ENCODE measurements around the gene PDZK1. TPM values are rescaled to one million over a fixed set of nuclear protein-coding genes. Genes with fewer than 3 reads are reported as not detected.
A peak's percentile ranks its signal among the peaks of the same experiment; 100 is the strongest.
"Not testable (repeated sequence)": the region's sequence is repeated elsewhere in the genome, so short reads cannot be mapped to it uniquely, and the experiment has no call there.

PDZK1 gene
- polyA plus RNA-seq (ENCODE audit: insufficient read length in 3 of 3), result 100 to 1,000 TPM; 175 to 234 (median 186) TPM
- long read RNA-seq, donor 1, transcript PDZK1-202 (9 exons, 2,230 nt), result major isoform, 19 of 51 reads
- long read RNA-seq, donor 1, partial matches to known transcripts, result 31 of 51 reads
- long read RNA-seq, donor 1, other reads (novel, unspliced or antisense), result 0 of 51 reads
- long read RNA-seq, donor 2, transcript PDZK1-202 (9 exons, 2,230 nt), result major isoform, 20 of 47 reads
- long read RNA-seq, donor 2, partial matches to known transcripts, result 25 of 47 reads
- long read RNA-seq, donor 2, other reads (novel, unspliced or antisense), result 0 of 47 reads
- long read RNA-seq, donor 3, transcript PDZK1-202 (9 exons, 2,230 nt), result major isoform, 49 of 149 reads
- long read RNA-seq, donor 3, partial matches to known transcripts, result 93 of 149 reads
- long read RNA-seq, donor 3, other reads (novel, unspliced or antisense), result 6 of 149 reads
- long read RNA-seq, donor 4, transcript PDZK1-202 (9 exons, 2,230 nt), result major isoform, 24 of 122 reads
- long read RNA-seq, donor 4, partial matches to known transcripts, result 98 of 122 reads
- long read RNA-seq, donor 4, other reads (novel, unspliced or antisense), result 0 of 122 reads
- long read RNA-seq, donor 5, result 0 reads
- long read RNA-seq, donor 6, transcript PDZK1-202 (9 exons, 2,230 nt), result major isoform, 27 of 79 reads
- long read RNA-seq, donor 6, partial matches to known transcripts, result 52 of 79 reads
- long read RNA-seq, donor 6, other reads (novel, unspliced or antisense), result 0 of 79 reads
- long read RNA-seq, donor 7, transcript PDZK1-202 (9 exons, 2,230 nt), result major isoform, 26 of 130 reads
- long read RNA-seq, donor 7, partial matches to known transcripts, result 104 of 130 reads
- long read RNA-seq, donor 7, other reads (novel, unspliced or antisense), result 0 of 130 reads
- long read RNA-seq, donor 8, transcript PDZK1-202 (9 exons, 2,230 nt), result major isoform, 72 of 311 reads
- long read RNA-seq, donor 8, partial matches to known transcripts, result 224 of 311 reads
- long read RNA-seq, donor 8, other reads (novel, unspliced or antisense), result 13 of 311 reads
- long read RNA-seq, donor 9, transcript PDZK1-202 (9 exons, 2,230 nt), result major isoform, 20 of 67 reads
- long read RNA-seq, donor 9, partial matches to known transcripts, result 46 of 67 reads
- long read RNA-seq, donor 9, other reads (novel, unspliced or antisense), result 0 of 67 reads
- long read RNA-seq, donor 10, transcript PDZK1-202 (9 exons, 2,230 nt), result major isoform, 34 of 124 reads
- long read RNA-seq, donor 10, partial matches to known transcripts, result 87 of 124 reads
- long read RNA-seq, donor 10, other reads (novel, unspliced or antisense), result 0 of 124 reads
- long read RNA-seq, donor 11, transcript PDZK1-202 (9 exons, 2,230 nt), result major isoform, 22 of 93 reads
- long read RNA-seq, donor 11, partial matches to known transcripts, result 69 of 93 reads
- long read RNA-seq, donor 11, other reads (novel, unspliced or antisense), result 0 of 93 reads
- long read RNA-seq, donor 12, transcript PDZK1-202 (9 exons, 2,230 nt), result major isoform, 8 of 16 reads
- long read RNA-seq, donor 12, partial matches to known transcripts, result 8 of 16 reads
- long read RNA-seq, donor 12, other reads (novel, unspliced or antisense), result 0 of 16 reads
- long read RNA-seq, donor 13, transcript PDZK1-202 (9 exons, 2,230 nt), result major isoform, 39 of 148 reads
- long read RNA-seq, donor 13, partial matches to known transcripts, result 97 of 148 reads
- long read RNA-seq, donor 13, other reads (novel, unspliced or antisense), result 10 of 148 reads
- long read RNA-seq, donor 14, transcript PDZK1-202 (9 exons, 2,230 nt), result major isoform, 25 of 79 reads
- long read RNA-seq, donor 14, partial matches to known transcripts, result 54 of 79 reads
- long read RNA-seq, donor 14, other reads (novel, unspliced or antisense), result 0 of 79 reads
- long read RNA-seq, donor 15, transcript PDZK1-202 (9 exons, 2,230 nt), result major isoform, 8 of 30 reads
- long read RNA-seq, donor 15, partial matches to known transcripts, result 22 of 30 reads
- long read RNA-seq, donor 15, other reads (novel, unspliced or antisense), result 0 of 30 reads
- long read RNA-seq, donor 16, transcript PDZK1-202 (9 exons, 2,230 nt), result major isoform, 70 of 312 reads
- long read RNA-seq, donor 16, partial matches to known transcripts, result 218 of 312 reads
- long read RNA-seq, donor 16, other reads (novel, unspliced or antisense), result 22 of 312 reads

GRCh38 chr1:145707183-145707867, at the start of gene PDZK1:
Gene PDZK1, minus strand, starts transcription at chr1:145707368. Its CDS starts 19,347 bp downstream, at chr1:145688021.
- no peak for DNase-seq (ENCODE audit: extremely low read depth in 1 of 11, low read depth in 9 of 11, low spot score in 4 of 11)

GRCh38 chr1:145751491-145752037, 44.4 kb upstream of the PDZK1 start:
- no peak for DNase-seq (ENCODE audit: extremely low read depth in 1 of 11, low read depth in 9 of 11, low spot score in 4 of 11)

- DNase-seq (ENCODE audit: extremely low read depth in 1 of 11, low read depth in 9 of 11, low spot score in 4 of 11), result no peak
Observed at GRCh38 chr1:145750426-145750825, 43.3 kb upstream of the PDZK1 start.

- no peak for DNase-seq (ENCODE audit: extremely low read depth in 1 of 11, low read depth in 9 of 11, low spot score in 4 of 11)
Observed at GRCh38 chr1:145747398-145748247, 40.5 kb upstream of the PDZK1 start.

- DNase-seq (ENCODE audit: extremely low read depth in 1 of 11, low read depth in 9 of 11, low spot score in 4 of 11), result no peak
Observed at GRCh38 chr1:145740269-145740668, 33.1 kb upstream of the PDZK1 start.

GRCh38 chr1:145736191-145736590, 29.0 kb upstream of the PDZK1 start:
- DNase-seq (ENCODE audit: extremely low read depth in 1 of 11, low read depth in 9 of 11, low spot score in 4 of 11), result no peak

- no peak for DNase-seq (ENCODE audit: extremely low read depth in 1 of 11, low read depth in 9 of 11, low spot score in 4 of 11)
Observed at GRCh38 chr1:145730900-145731299, 23.7 kb upstream of the PDZK1 start.

- no peak for DNase-seq (ENCODE audit: extremely low read depth in 1 of 11, low read depth in 9 of 11, low spot score in 4 of 11)
Observed at GRCh38 chr1:145730467-145730866, 23.3 kb upstream of the PDZK1 start.

GRCh38 chr1:145729666-145730436, 22.7 kb upstream of the PDZK1 start:
- no peak for DNase-seq (ENCODE audit: extremely low read depth in 1 of 11, low read depth in 9 of 11, low spot score in 4 of 11)

GRCh38 chr1:145729196-145729595, 22.0 kb upstream of the PDZK1 start:
- no peak for DNase-seq (ENCODE audit: extremely low read depth in 1 of 11, low read depth in 9 of 11, low spot score in 4 of 11)

- DNase-seq (ENCODE audit: extremely low read depth in 1 of 11, low read depth in 9 of 11, low spot score in 4 of 11), result not testable (repeated sequence)
Observed at GRCh38 chr1:145726193-145726592, 19.0 kb upstream of the PDZK1 start.

GRCh38 chr1:145720878-145721671, 13.9 kb upstream of the PDZK1 start:
- peak in 8 of 11 donors; percentile 26 to 65 (median 48) for DNase-seq (ENCODE audit: extremely low read depth in 1 of 11, low read depth in 9 of 11, low spot score in 4 of 11)

- DNase-seq (ENCODE audit: extremely low read depth in 1 of 11, low read depth in 9 of 11, low spot score in 4 of 11), result no peak
Observed at GRCh38 chr1:145720556-145720877, 13.3 kb upstream of the PDZK1 start.
